ENCODE data around the gene UBA6. TPM values are rescaled to one million over a fixed set of nuclear protein-coding genes. Genes with fewer than 3 reads are reported as not detected.

The UBA6 gene
- total RNA-seq (2022; extraction: Qiagen RNA extraction; ENCODE audit: low read depth): 16.5 to 27.4 TPM (median 22.1 TPM) in 5 replicates

DNA sequence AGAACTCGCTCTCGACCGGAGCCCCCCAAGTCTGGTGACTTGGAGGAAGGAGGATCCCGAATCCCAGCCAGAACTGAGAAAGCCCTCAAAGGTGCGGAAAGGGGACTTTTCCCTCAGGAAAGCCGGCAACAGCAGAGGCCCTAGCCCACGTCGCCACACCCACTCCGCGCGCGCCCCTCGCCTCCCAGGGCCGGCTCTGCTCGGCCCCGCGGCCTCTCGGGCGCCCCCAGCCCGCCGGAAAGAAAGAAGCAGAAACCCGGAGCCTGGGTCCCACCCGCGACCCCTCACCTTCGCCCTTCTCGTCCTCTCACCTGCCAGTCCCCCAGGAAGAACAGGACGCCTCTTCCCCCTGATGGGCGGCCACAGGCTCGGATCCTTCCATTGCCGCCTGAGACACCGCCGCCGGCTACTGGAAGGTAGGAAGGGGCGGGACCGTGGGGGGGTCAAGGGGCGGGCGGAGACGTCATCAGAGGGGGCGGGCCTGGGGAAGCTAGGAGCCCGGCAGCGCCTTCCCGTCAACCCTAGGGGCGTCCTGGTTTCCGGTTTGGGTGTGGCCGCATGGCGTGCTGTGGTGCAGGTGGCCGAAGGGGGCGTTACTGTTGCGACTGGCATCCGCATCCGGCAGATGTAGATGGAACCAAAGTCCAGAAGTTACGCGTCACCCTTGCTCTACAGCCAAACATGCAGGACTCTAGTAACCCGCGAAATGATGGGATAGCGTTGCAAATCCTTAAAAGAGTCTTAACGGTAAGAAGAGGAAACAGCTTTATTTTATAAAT, at the start of gene UBA6:
Gene UBA6 (minus strand): TSS at position 418 of the 779 bp plus-strand sequence. CDS start 36 bp downstream, at position 382.

Other genes starting within 250 kb of the UBA6 start
- gene CENPC, start 155.7 kb downstream of the UBA6 start, total RNA-seq (2022; extraction: Qiagen RNA extraction; ENCODE audit: low read depth): 3.2 to 4.5 TPM (median 4.3 TPM) in 5 replicates
- not detected in 5 replicates for gene STAP1, start 142.4 kb downstream of the UBA6 start, total RNA-seq (2022; extraction: Qiagen RNA extraction; ENCODE audit: low read depth)
- gene GNRHR, start 53.2 kb upstream of the UBA6 start, total RNA-seq (2022; extraction: Qiagen RNA extraction; ENCODE audit: low read depth): not detected in 5 replicates
- gene TMPRSS11D, start 182.8 kb upstream of the UBA6 start, total RNA-seq (2022; extraction: Qiagen RNA extraction; ENCODE audit: low read depth): not detected in 5 replicates

All from A549 treated with DMSO at 1 μM for 4 hours (cell line).